ENCODE data around the gene TIFAB. TPM values are rescaled to one million over a fixed set of nuclear protein-coding genes. Genes with fewer than 3 reads are reported as not detected.
A peak's percentile ranks its signal among the peaks of the same experiment; 100 is the strongest.
"Not testable (repeated sequence)": the region's sequence is repeated elsewhere in the genome, so short reads cannot be mapped to it uniquely, and the experiment has no call there.

TIFAB gene
- total RNA-seq (2014; rRNA removed; shearing (Covaris generic)) = not detected in 2 replicates
- polyA plus RNA-seq (2015; cell fraction: cytosol; rRNA removed) = not detected in 2 replicates
- not detected in 2 replicates for polyA plus RNA-seq (2015; cell fraction: nucleus; rRNA removed)

DNA sequence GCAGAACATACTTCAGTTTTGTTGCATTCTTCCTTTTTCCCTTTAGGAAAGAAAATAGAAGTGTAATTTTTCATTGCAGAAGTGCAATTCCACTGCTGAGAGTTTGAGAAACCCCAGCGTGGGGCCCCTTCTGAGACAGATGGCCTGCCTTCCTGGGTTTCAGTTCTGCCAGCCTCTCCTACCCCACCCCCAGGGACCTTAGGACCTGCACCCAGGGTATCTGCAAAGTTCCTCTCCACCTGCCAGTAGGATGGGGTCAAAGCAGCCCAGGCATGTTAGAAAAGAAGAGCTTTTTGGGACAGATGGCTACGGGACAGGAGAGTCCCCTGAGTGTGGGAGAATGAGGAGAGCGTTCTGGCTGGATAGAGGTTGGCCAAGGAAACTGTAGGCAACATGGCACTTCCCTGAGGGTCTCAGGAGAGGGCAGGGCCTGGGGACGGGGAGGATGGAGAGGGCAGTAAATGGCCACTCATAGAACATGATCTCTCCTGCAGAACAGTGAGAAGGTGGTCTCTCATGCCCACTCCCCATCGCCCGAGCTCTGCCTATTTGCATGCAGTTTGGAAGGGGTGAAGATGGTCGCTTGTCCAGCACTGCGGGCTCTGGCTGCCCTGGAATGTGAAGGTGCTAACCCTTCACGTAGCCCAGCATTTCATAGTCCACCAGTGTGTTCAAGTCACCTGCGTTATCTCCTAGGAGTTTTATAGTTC, at the start of gene TIFAB:
TSS of gene TIFAB (minus strand) at position 31 of the 710 bp plus-strand sequence. CDS start 2,412 bp downstream, outside the sequence.
- DNase-seq (ENCODE audit: low read depth) = no peak

GRCh38 chr5:135498637-135498995, 46.5 kb upstream of the TIFAB start:
- DNase-seq (ENCODE audit: low read depth) = no peak

- no peak for DNase-seq (ENCODE audit: low read depth)
Measured at GRCh38 chr5:135497971-135498636, 46.0 kb upstream of the TIFAB start.

DNA sequence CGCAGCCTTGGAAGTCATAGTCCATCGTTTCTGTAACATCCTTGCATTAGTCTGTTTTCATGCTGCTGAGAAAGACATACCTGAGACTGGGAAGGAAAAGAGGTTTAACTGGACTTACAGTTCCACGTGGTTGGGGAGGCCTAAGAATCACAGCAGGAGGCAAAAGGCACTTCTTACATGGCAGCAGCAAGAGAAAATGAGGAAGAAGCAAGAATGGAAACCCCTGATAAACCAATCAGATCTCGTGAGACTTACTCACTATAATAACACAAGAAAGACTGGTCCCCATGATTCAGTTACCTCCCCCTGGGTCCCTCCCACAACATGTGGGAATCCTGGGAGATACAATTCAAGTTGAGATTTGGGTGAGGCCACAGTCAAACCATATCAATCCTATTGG, 43.4 kb upstream of the TIFAB start:
- not testable (repeated sequence) for DNase-seq (ENCODE audit: low read depth)

DNA sequence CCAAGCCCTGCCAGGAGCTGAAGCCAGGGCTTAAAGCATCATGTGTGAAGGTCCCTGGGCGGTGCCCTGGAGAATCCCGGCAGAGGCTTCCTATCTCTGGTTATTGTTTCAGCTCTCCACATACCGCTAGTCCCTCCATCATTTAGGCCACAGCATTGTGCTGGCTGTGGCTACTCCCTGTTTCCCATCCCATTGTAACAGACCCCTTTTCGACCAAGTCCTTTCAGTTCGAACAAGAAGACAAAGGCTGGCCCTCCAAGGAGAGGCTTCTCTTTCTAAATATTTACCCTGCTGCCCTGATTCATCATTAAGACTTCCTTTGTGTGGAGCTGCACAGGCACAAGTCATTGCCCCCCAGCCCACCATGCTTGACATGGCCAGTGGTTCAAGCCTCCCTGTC, 42.0 kb upstream of the TIFAB start:
- DNase-seq (ENCODE audit: low read depth) = no peak

GRCh38 chr5:135493406-135494180, 41.4 kb upstream of the TIFAB start:
- DNase-seq (ENCODE audit: low read depth) = peak; percentile 95

DNA sequence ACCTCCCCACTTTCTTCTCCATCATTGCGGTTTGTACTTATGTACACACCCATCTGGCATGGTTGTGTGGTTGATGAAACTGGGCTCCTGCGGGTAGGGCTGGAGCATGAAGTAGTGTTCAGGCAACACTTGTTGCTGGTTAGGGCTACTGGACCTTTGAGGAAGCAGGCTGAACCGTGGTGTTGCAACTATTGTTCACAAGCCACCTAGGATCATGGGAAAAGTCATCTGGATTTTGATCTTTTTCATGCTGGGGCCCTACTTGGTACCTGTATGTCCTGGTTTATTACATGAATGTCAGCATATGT, 40.1 kb upstream of the TIFAB start:
- DNase-seq (ENCODE audit: low read depth) = no peak

DNA sequence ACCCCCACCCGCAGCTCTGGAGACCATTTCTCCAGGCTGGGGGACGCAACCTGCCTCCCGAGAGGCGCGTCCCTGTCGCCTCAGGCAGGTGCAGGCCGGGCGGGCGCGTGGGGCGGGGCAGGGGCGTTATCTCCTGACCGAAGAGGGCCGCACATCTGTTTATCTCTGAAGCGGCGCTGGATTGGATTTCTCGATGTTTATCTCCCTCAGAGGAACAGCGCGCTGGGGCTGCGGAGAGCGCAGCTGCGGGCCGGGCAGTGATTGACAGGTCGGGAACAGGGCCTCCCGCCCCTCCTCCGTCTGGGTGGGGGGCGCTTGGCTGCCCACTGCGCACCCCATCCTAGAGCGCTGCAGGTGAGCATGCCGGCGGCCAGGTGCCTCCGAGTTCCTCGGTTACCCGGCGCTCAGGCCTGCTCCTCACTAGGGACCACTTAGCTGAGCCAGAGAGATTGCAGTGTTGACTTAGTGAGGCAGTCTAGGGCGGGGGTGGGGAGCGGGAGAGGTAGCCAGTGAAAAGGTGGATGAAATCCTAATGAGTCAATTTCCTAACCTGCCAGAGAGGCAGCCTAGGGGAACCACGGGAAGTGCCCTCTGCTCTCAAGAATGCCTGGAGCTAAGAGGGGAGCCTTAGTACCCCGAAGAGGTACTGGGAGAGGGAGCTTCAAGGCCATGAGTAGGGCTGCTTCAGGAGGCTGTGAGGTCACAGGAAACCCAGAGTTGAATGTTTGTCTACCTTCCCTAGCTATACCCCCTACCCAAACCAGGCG, 39.6 kb upstream of the TIFAB start:
- DNase-seq (ENCODE audit: low read depth) = peak; percentile 91

DNA sequence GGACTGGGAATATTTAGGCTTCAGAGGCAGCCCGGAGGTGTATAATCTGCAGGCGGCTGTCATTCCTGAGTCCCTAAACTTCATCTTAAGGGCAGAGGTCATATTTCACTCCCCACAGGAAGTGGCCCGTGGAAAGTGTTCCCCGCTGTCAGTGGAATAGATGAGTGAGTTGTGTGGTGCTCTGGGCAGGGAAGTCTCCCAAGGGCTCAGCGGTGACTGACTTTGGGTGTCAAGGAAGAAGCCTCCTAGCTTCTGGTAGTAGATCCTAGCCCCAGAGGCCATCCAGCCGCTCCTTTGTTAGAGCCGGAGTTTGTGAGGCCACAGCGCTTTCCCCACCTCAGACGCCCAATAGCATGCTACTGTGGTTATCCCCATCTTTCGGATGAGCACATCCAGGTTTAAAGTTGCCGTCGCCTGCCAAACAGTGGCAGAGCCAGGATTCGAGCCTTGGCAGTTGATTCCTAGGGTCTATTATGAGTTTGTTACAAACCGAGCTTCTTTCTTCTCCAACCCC, 38.9 kb upstream of the TIFAB start:
- no peak for DNase-seq (ENCODE audit: low read depth)

- no peak for DNase-seq (ENCODE audit: low read depth)
Measured at GRCh38 chr5:135490245-135491037, 38.3 kb upstream of the TIFAB start.

DNA sequence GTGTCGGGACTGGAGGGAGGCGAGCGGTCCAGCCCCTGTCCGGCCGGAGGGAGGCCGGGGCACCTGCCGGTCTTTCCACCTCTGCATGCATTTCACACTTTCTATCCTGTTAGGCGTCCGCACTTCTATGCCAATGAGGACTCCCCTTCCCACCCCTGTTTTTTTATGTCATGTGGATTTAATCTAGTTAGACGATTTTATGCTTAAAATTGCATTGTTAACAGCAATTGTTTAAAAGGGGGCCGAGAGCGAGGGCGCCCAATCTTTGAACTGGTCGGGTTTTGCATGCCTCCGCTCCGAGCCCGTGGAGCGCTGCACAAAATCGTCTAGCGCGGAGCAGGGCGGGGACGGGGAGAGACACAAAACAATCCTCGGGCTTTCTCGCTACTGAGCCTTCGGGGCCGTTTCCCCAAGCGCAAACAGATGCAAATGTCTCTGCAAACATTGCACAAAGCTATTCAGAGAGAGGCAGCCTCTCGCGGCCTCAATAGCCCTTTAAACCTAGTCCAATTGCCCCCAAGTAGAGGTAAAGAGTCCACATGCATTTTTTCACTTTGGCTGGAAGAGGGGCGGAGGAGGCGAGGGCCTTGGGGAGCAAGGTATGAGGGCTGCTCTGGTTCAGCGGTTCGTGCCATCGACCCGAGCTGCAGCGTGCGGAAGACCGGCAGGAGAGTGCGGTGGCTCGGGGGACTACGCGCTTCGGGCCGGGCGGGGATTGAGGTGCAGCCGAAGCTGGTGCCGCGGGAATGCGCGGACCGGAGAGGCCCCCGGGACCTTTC, 37.5 kb upstream of the TIFAB start:
- DNase-seq (ENCODE audit: low read depth) = no peak

DNA sequence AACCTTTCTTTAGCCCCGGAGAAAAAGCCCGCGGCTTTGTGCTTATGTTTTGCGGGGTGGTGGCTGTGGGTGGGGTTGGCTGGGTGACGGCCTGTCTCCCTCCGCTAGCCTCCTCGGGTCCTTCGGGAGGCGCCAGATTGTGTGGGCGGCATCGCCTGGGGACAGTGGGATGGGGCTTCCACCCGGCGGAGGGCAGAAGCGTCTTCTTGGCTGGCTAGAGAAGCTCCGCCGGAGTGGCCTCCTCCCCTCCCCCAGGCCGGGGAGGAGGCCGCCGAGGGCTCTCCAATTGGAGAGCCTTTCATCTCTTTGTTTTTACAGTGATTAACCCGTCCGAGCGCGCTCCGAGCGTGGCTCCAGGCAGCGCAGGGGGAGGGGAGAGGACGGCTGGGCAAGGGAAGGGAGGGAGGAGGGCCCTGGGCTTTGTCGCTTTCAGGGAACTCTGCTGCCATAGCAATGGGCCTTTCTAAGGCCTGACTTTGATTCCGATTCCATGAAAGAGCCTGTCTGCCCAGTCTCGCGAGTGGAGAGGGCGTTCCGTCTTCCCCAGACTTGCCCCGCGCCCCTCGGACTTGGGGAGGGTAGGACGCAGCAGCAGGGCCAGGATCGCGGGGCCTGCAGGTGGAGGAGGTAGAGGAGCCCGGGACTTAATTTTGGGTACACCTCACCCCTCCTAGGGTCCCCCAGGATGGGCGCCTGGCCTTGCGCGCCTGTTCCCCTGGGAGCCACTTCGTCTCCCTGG, 36.7 kb upstream of the TIFAB start:
- DNase-seq (ENCODE audit: low read depth) = peak; percentile 83

- DNase-seq (ENCODE audit: low read depth) = no peak
Measured at GRCh38 chr5:135487839-135488514, 35.8 kb upstream of the TIFAB start.

- no peak for DNase-seq (ENCODE audit: low read depth)
Measured at GRCh38 chr5:135487037-135487395, 34.9 kb upstream of the TIFAB start.

- no peak for DNase-seq (ENCODE audit: low read depth)
Measured at GRCh38 chr5:135486131-135487036, 34.2 kb upstream of the TIFAB start.

- no peak for DNase-seq (ENCODE audit: low read depth)
Measured at GRCh38 chr5:135484674-135485086, 32.5 kb upstream of the TIFAB start.

GRCh38 chr5:135483254-135483653, 31.1 kb upstream of the TIFAB start:
- DNase-seq (ENCODE audit: low read depth) = no peak
